Neural progenitor cell (in vitro differentiated cells): ENCODE measurements around the gene SUCO. TPM values are rescaled to one million over a fixed set of nuclear protein-coding genes. Genes with fewer than 3 reads are reported as not detected.

Source experiments
- DNase-seq: peaks from one replicate; pipeline ENCODE4 v3.0.0-alpha.2; 2016; ENCODE audit warnings: low spot score
- H2AFZ ChIP-seq: fragments of 200-600 bp; sonication (generic); replicated peaks from 2 replicates; pipeline ENCODE4 v1.6.1; 2016; ENCODE audit warnings: antibody characterized with exemption
- H3F3A ChIP-seq: fragments of 200-600 bp; sonication (generic); 2 replicates; pipeline ENCODE4 v1.6.1; 2016; ENCODE audit warnings: antibody characterized with exemption, low read depth
- H3K27ac ChIP-seq: fragments of 200-600 bp; sonication (generic); 2 replicates; pipeline ENCODE4 v1.5.1; 2016; ENCODE audit warnings: mild to moderate bottlenecking
- H3K27me3 ChIP-seq: fragments of 200-600 bp; sonication (generic); 2 replicates; pipeline ENCODE4 v1.6.1; 2016; ENCODE audit warnings: mild to moderate bottlenecking, moderate library complexity
- H3K36me3 ChIP-seq: fragments of 200-600 bp; sonication (generic); 2 replicates; pipeline ENCODE4 v1.5.1; 2016
- H3K4me1 ChIP-seq: fragments of 200-600 bp; sonication (generic); 2 replicates; pipeline ENCODE4 v1.6.1; 2016; ENCODE audit warnings: mixed run types
- H3K4me2 ChIP-seq: fragments of 200-600 bp; sonication (generic); 2 replicates; pipeline ENCODE4 v1.6.1; 2016
- H3K4me3 ChIP-seq: fragments of 200-600 bp; sonication (generic); 2 replicates; pipeline ENCODE4 v1.5.1; 2016
- H3K79me2 ChIP-seq: fragments of 200-600 bp; sonication (generic); 2 replicates; pipeline ENCODE4 v1.6.1; 2016; ENCODE audit warnings: low read depth
- H3K9ac ChIP-seq: fragments of 200-600 bp; sonication (generic); 2 replicates; pipeline ENCODE4 v1.6.1; 2016
- H3K9me3 ChIP-seq: fragments of 200-600 bp; sonication (generic); 2 replicates; pipeline ENCODE4 v1.5.1; 2016; ENCODE audit warnings: low read depth
- H4K20me1 ChIP-seq: fragments of 200-600 bp; sonication (generic); 2 replicates; pipeline ENCODE4 v1.6.1; 2016; ENCODE audit warnings: low read depth
- H3K27ac Mint-ChIP-seq: 3 replicates; pipeline ENCODE4 v1.8.0; 2021; ENCODE audit warnings: mixed read lengths
- H3K27me3 Mint-ChIP-seq: 2 replicates; pipeline ENCODE4 v1.8.0; 2022; ENCODE audit warnings: low read depth, mild to moderate bottlenecking, inconsistent platforms, moderate library complexity, mixed read lengths; ENCODE audit not compliant: insufficient read depth
- H3K36me3 Mint-ChIP-seq: 3 replicates; pipeline ENCODE4 v1.8.0; 2021; ENCODE audit warnings: mixed read lengths
- H3K4me1 Mint-ChIP-seq: 3 replicates; pipeline ENCODE4 v1.8.0; 2021; ENCODE audit warnings: mixed read lengths
- H3K4me3 Mint-ChIP-seq: 3 replicates; pipeline ENCODE4 v1.8.0; 2021; ENCODE audit warnings: mild to moderate bottlenecking, moderate library complexity, mixed read lengths
- H3K9me3 Mint-ChIP-seq: 3 replicates; pipeline ENCODE4 v1.8.0; 2020; ENCODE audit warnings: mixed read lengths
- CTCF ChIP-seq: fragments of 200-600 bp; sonication (generic); IDR thresholded peaks from 2 replicates; pipeline ENCODE4 v1.5.1; 2017; ENCODE audit warnings: antibody characterized with exemption, mild to moderate bottlenecking
- EZH2 ChIP-seq: fragments of 200-600 bp; sonication (generic); IDR thresholded peaks from 2 replicates; pipeline ENCODE4 v1.6.1; 2017; ENCODE audit warnings: antibody characterized with exemption, mild to moderate bottlenecking, moderate library complexity
- EZH2phosphoT487 ChIP-seq: fragments of 200-600 bp; sonication (generic); IDR thresholded peaks from 2 replicates; pipeline ENCODE4 v1.6.1; 2017; ENCODE audit warnings: antibody characterized with exemption
- total RNA-seq: library from RNA; depleted of rRNA; stranded (reverse); fragments of >200 nt; gene quantifications from 2 replicates; pipeline ENCODE4 v1.2.3, GENCODE V29; 2015; ENCODE audit warnings: low replicate concordance

SUCO gene
- total RNA-seq, 1 donor from 2014 or later: 109 TPM

- H3K27me3 Mint-ChIP-seq: peaks cover 2% of the 10 kb centered on the region
- peaks cover 16% of the 10 kb centered on the region for H3K9me3 Mint-ChIP-seq
- Histone ChIP-seq H3K36me3 (no peaks in the 10 kb centered on the region), H3K27ac (no peak overlapping the region), H3K4me1 (no peaks in the 10 kb centered on the region), H3K9ac (no peak overlapping the region), H4K20me1 (no peaks in the 10 kb centered on the region), H2AFZ (no peak overlapping the region), H3K4me2 (no peak overlapping the region), H3F3A (no peaks in the 10 kb centered on the region), H3K4me3 (no peak overlapping the region), H3K9me3 (no peaks in the 10 kb centered on the region), H3K79me2 (no peaks in the 10 kb centered on the region), H3K27me3 (no peaks in the 10 kb centered on the region)
- DNase-seq: no peak
- peaks cover 3% of the 10 kb centered on the region for H3K4me1 Mint-ChIP-seq
- H3K4me3 Mint-ChIP-seq: no peak overlapping the region
- H3K27ac Mint-ChIP-seq: no peak overlapping the region
- no peaks in the 10 kb centered on the region for H3K36me3 Mint-ChIP-seq
- TF ChIP-seq EZH2: no peak
- TF ChIP-seq CTCF: no peak
- no peak for TF ChIP-seq EZH2phosphoT487
Measured at GRCh38 chr1:172628401-172628800, 95.5 kb downstream of the SUCO start.

- H3K27ac Mint-ChIP-seq: no peak overlapping the region
- Histone ChIP-seq H3K4me2 (no peak overlapping the region), H3K79me2 (no peaks in the 10 kb centered on the region), H3K4me3 (no peak overlapping the region), H3K27me3 (no peaks in the 10 kb centered on the region), H3K9me3 (no peaks in the 10 kb centered on the region), H3K27ac (no peak overlapping the region), H2AFZ (no peak overlapping the region), H3K4me1 (no peaks in the 10 kb centered on the region), H3K9ac (no peak overlapping the region), H4K20me1 (no peaks in the 10 kb centered on the region), H3K36me3 (no peaks in the 10 kb centered on the region), H3F3A (no peaks in the 10 kb centered on the region)
- H3K4me3 Mint-ChIP-seq: no peak overlapping the region
- H3K36me3 Mint-ChIP-seq: no peaks in the 10 kb centered on the region
- H3K9me3 Mint-ChIP-seq: peaks cover 19% of the 10 kb centered on the region
- TF ChIP-seq CTCF: no peak
- TF ChIP-seq EZH2: no peak
- no peak for TF ChIP-seq EZH2phosphoT487
- H3K4me1 Mint-ChIP-seq: peaks cover 3% of the 10 kb centered on the region
- peaks cover 2% of the 10 kb centered on the region for H3K27me3 Mint-ChIP-seq
- DNase-seq: no peak
Measured at GRCh38 chr1:172629170-172629569, 96.2 kb downstream of the SUCO start.

DNA sequence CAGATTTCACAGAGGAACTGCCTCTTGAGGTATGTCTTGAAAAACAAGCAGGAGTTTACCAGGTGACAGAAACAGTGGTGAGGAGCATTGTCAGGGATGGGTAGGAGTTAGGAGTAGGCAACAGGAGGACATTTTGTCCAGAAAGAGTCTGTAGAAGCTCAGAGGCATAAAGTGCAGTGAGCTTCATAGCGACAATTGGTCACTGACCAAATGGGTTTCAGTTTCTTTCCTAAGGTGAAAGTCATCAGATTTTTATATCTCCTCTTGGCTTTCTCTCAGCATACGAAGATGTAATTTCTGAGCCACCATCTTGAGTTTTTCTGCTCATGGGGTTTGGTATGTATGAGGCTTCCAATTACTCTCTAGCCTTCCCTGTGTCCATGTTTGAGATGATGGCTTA is 96.7 kb downstream of the SUCO start:
- H3K4me1 Mint-ChIP-seq: peaks cover 3% of the 10 kb centered on the region
- TF ChIP-seq EZH2phosphoT487: no peak
- H3K36me3 Mint-ChIP-seq: no peaks in the 10 kb centered on the region

DNA sequence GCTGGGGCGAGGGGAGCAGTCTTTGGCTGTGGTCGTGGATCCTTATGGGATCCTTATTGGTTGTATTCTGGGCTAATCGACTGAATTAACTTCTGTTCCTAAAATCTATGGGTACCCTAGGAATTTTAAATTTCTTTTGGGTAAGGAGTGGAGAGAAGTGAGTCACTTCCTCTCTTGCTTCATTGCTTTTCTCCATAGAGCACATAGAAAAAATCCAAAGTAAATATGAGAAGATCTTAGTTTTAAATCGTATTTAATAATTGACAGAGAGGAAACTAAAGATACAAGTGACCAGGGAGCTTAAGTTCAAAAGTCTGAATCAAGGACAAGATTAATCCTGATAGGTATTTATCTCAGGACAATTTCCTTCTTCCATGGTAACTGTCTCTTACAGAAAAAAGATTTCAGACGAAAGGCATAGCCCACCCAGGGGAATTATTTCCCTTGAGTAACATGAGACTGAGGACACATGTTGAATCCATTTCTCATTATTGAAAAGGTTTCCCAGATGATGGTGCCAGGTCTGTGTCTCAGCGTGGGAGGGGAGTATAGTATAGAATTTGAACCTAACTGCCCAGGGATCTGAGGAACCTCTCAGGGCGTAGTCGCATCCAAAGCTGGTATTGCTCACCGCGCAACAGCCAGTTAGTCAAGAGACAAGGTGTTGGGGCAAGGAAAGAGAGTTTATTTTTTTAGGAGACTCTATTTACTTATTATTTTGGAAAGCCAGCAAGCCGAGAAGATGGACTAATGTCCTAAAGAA is 97.3 kb downstream of the SUCO start:
- no peak overlapping the region for H3K4me3 Mint-ChIP-seq
- Histone ChIP-seq H3F3A (no peaks in the 10 kb centered on the region), H3K4me2 (no peak overlapping the region), H3K79me2 (no peaks in the 10 kb centered on the region), H3K27ac (no peak overlapping the region), H4K20me1 (no peaks in the 10 kb centered on the region), H3K9ac (no peak overlapping the region), H3K27me3 (no peaks in the 10 kb centered on the region), H3K4me1 (no peaks in the 10 kb centered on the region), H2AFZ (no peak overlapping the region), H3K9me3 (no peaks in the 10 kb centered on the region), H3K36me3 (no peaks in the 10 kb centered on the region), H3K4me3 (no peak overlapping the region)
- DNase-seq: no peak
- no peak overlapping the region for H3K27ac Mint-ChIP-seq
- no peak for TF ChIP-seq EZH2phosphoT487
- TF ChIP-seq CTCF: no peak
- no peak for TF ChIP-seq EZH2
- H3K36me3 Mint-ChIP-seq: no peaks in the 10 kb centered on the region
- H3K4me1 Mint-ChIP-seq: peaks cover 3% of the 10 kb centered on the region
- H3K27me3 Mint-ChIP-seq: peaks cover 2% of the 10 kb centered on the region
- H3K9me3 Mint-ChIP-seq: peaks cover 19% of the 10 kb centered on the region

More for the DNA sequence above, 96.7 kb downstream of the SUCO start:
- Histone ChIP-seq H4K20me1 (no peaks in the 10 kb centered on the region), H3K9ac (no peak overlapping the region), H3K27me3 (no peaks in the 10 kb centered on the region), H3F3A (no peaks in the 10 kb centered on the region), H3K79me2 (no peaks in the 10 kb centered on the region), H3K4me3 (no peak overlapping the region), H3K36me3 (no peaks in the 10 kb centered on the region), H2AFZ (no peak overlapping the region), H3K9me3 (no peaks in the 10 kb centered on the region), H3K4me2 (no peak overlapping the region), H3K27ac (no peak overlapping the region), H3K4me1 (no peaks in the 10 kb centered on the region)
- H3K27me3 Mint-ChIP-seq: peaks cover 2% of the 10 kb centered on the region
- H3K27ac Mint-ChIP-seq: no peak overlapping the region
- no peak for DNase-seq
- H3K4me3 Mint-ChIP-seq: no peak overlapping the region
- H3K9me3 Mint-ChIP-seq: peaks cover 19% of the 10 kb centered on the region
